Measurements from ENCODE around the gene ALKBH3.

DNA sequence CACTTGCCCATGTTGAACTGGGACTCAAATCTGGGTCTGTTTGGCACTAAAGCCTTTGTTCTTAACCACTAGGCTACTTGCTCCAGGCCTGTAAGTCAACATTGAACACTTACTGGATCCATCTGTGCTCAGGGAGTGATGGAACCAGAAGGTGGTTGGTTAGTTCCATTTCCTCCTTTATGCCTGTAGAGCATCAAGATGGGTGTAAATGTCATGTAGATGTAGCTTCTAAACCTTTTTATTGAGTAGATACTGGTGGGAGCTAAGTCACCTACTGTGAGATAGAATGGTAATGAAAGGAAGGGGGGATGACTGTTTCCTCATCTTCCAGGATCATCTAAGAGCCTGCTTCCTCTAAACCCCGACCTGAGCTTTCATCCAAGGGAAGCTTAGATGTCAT lies 38.6 kb upstream of the ALKBH3 start:
- TF ChIP-seq, protein P1, sequence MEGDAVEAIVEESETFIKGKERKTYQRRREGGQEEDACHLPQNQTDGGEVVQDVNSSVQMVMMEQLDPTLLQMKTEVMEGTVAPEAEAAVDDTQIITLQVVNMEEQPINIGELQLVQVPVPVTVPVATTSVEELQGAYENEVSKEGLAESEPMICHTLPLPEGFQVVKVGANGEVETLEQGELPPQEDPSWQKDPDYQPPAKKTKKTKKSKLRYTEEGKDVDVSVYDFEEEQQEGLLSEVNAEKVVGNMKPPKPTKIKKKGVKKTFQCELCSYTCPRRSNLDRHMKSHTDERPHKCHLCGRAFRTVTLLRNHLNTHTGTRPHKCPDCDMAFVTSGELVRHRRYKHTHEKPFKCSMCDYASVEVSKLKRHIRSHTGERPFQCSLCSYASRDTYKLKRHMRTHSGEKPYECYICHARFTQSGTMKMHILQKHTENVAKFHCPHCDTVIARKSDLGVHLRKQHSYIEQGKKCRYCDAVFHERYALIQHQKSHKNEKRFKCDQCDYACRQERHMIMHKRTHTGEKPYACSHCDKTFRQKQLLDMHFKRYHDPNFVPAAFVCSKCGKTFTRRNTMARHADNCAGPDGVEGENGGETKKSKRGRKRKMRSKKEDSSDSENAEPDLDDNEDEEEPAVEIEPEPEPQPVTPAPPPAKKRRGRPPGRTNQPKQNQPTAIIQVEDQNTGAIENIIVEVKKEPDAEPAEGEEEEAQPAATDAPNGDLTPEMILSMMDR (IDR thresholded peaks at IDR 0.05), result no peak
- TF ChIP-seq POLR2AphosphoS5 (IDR thresholded peaks at IDR 0.05; ENCODE audit: low read depth, low read length) (no peak), YY1 (IDR thresholded peaks at IDR 0.05; ENCODE audit: low read depth) (no peak), EP300 (IDR thresholded peaks at IDR 0.05; ENCODE audit: borderline replicate concordance in 1 of 2, low read depth in 1 of 2, low read length in 1 of 2) (no peak), ELF1 (IDR thresholded peaks at IDR 0.05) (no peak), RFX5 (IDR thresholded peaks at IDR 0.05; ENCODE audit: low read length) (no peak), FOXJ3 (CRISPR knock-in tag; IDR thresholded peaks at IDR 0.05) (no peak), JUND (IDR thresholded peaks at IDR 0.05) (no peak)
- TF ChIP-seq, protein P2, sequence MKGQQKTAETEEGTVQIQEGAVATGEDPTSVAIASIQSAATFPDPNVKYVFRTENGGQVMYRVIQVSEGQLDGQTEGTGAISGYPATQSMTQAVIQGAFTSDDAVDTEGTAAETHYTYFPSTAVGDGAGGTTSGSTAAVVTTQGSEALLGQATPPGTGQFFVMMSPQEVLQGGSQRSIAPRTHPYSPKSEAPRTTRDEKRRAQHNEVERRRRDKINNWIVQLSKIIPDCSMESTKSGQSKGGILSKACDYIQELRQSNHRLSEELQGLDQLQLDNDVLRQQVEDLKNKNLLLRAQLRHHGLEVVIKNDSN (IDR thresholded peaks at IDR 0.05; ENCODE audit: borderline replicate concordance, low read depth), result no peak
- TF ChIP-seq, protein P3, sequence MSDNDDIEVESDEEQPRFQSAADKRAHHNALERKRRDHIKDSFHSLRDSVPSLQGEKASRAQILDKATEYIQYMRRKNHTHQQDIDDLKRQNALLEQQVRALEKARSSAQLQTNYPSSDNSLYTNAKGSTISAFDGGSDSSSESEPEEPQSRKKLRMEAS (IDR thresholded peaks at IDR 0.05; ENCODE audit: low read depth), result no peak

Measured in SK-N-SH (cell line).